GM08714 (cell line): ENCODE data around the gene GGTA1.
"Not testable (repeated sequence)": the region's sequence is repeated elsewhere in the genome, so short reads cannot be mapped to it uniquely, and the experiment has no call there.

Experiments used
- H3K4me3 ChIP-seq: fragments of 200-500 bp; sonication (Bioruptor generic); 2 replicates; pipeline ENCODE4 v1.5.1; 2014; ENCODE audit warnings: mild to moderate bottlenecking, low read length, inconsistent platforms
- ZNF274 ChIP-seq: IDR thresholded peaks from 2 replicates; pipeline ENCODE4 v1.6.1; 2012; ENCODE audit warnings: mild to moderate bottlenecking, low read depth, low read length

Gene GGTA1

GRCh38 chr9:121499427-121500164 is at the start of gene GGTA1:
TSS of gene GGTA1 (minus strand) at chr9:121499844. CDS start at chr9:121467922, 31,922 bp downstream.
- TF ChIP-seq ZNF274 = no peak
- peak within 1 kb of the TSS; percentile 10; the same call in 1 of the 2 replicates for H3K4me3 ChIP-seq

GRCh38 chr9:121548666-121549065 is 49.0 kb upstream of the GGTA1 start:
- no peak for TF ChIP-seq ZNF274
- H3K4me3 ChIP-seq = no peak overlapping the region

GRCh38 chr9:121545875-121546423 is 46.3 kb upstream of the GGTA1 start:
- no peak for TF ChIP-seq ZNF274
- H3K4me3 ChIP-seq = no peak overlapping the region

GRCh38 chr9:121545150-121545874 is 45.7 kb upstream of the GGTA1 start:
- no peak for TF ChIP-seq ZNF274

GRCh38 chr9:121542025-121542424 is 42.4 kb upstream of the GGTA1 start:
- no peak for TF ChIP-seq ZNF274

More at GRCh38 chr9:121545150-121545874, 45.7 kb upstream of the GGTA1 start:
- no peak overlapping the region for H3K4me3 ChIP-seq

GRCh38 chr9:121541256-121541655 is 41.6 kb upstream of the GGTA1 start:
- no peak for TF ChIP-seq ZNF274
- no peak overlapping the region for H3K4me3 ChIP-seq

More at GRCh38 chr9:121542025-121542424, 42.4 kb upstream of the GGTA1 start:
- H3K4me3 ChIP-seq = no peak overlapping the region

GRCh38 chr9:121538221-121538620 is 38.6 kb upstream of the GGTA1 start:
- no peak for TF ChIP-seq ZNF274
- H3K4me3 ChIP-seq = no peak overlapping the region

- TF ChIP-seq ZNF274 = no peak
- H3K4me3 ChIP-seq = no peak overlapping the region
These were observed 37.6 kb upstream of the GGTA1 start for GRCh38 chr9:121537283-121537682.

- no peak for TF ChIP-seq ZNF274
- no peak overlapping the region for H3K4me3 ChIP-seq
These were observed 33.2 kb upstream of the GGTA1 start for GRCh38 chr9:121532881-121533280.

- no peak overlapping the region for H3K4me3 ChIP-seq
- no peak for TF ChIP-seq ZNF274
These were observed 29.8 kb upstream of the GGTA1 start for GRCh38 chr9:121529237-121529987.

- TF ChIP-seq ZNF274 = no peak
- H3K4me3 ChIP-seq = no peak overlapping the region
These were observed 29.0 kb upstream of the GGTA1 start for GRCh38 chr9:121528642-121529041.

GRCh38 chr9:121527371-121527770 is 27.7 kb upstream of the GGTA1 start:
- no peak overlapping the region for H3K4me3 ChIP-seq
- no peak for TF ChIP-seq ZNF274

- not testable (repeated sequence) for H3K4me3 ChIP-seq
These were observed 20.0 kb upstream of the GGTA1 start for GRCh38 chr9:121519688-121520087.

GRCh38 chr9:121518634-121519033 is 19.0 kb upstream of the GGTA1 start:
- TF ChIP-seq ZNF274 = no peak

GRCh38 chr9:121513166-121513565 is 13.5 kb upstream of the GGTA1 start:
- H3K4me3 ChIP-seq = not testable (repeated sequence)

More at GRCh38 chr9:121518634-121519033, 19.0 kb upstream of the GGTA1 start:
- H3K4me3 ChIP-seq = no peak overlapping the region
